Testis (tissue), 2 donors: ENCODE data around the gene CCDC157.

Experiments
- POLR2A ChIP-seq: fragments of 450-650 bp; IDR thresholded peaks from one replicate; pipeline ENCODE4 v1.6.1; 2017; ENCODE audit warnings: antibody characterized with exemption, mild to moderate bottlenecking, moderate library complexity
- TF ChIP-seq, protein P1 (sequence below), 3 experiments: fragments of 450-650 bp in 2 of 3; fragments of 200-600 bp in 1 of 3; sonication (generic) in 1 of 3; IDR thresholded peaks; one replicate each; pipeline ENCODE4 v1.5.1; 2016 to 2019; ENCODE audit warnings: antibody characterized with exemption in 3 of 3, mild to moderate bottlenecking in 2 of 3, moderate library complexity in 1 of 3

DNA sequence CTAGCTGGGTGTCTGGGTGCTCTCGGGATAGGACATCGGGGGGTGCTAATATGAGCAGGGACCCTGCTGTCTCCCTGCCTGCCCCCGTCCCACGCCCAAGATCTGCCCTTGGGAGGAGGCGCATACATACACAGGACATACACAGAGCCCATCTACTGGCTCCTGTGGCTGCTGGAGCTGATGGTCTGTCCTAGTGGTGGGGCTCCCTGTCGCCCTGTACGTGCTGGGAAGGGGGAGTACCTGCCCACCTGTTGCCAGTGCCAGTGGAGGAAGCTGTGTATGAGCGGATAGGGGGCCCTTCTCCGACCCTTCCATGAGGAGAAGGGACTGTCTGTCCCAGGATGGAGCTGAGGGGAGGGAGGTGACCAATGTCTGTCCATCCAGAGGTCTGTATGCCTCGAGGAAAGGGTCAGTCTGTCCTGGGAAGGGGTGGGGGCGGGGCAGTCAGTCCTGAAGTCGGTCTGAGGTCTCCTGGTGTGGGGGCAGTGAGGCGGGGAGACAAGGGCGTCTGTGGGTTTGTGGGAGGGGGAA, 31.0 kb upstream of the CCDC157 start:
- TF ChIP-seq, protein P1, sequence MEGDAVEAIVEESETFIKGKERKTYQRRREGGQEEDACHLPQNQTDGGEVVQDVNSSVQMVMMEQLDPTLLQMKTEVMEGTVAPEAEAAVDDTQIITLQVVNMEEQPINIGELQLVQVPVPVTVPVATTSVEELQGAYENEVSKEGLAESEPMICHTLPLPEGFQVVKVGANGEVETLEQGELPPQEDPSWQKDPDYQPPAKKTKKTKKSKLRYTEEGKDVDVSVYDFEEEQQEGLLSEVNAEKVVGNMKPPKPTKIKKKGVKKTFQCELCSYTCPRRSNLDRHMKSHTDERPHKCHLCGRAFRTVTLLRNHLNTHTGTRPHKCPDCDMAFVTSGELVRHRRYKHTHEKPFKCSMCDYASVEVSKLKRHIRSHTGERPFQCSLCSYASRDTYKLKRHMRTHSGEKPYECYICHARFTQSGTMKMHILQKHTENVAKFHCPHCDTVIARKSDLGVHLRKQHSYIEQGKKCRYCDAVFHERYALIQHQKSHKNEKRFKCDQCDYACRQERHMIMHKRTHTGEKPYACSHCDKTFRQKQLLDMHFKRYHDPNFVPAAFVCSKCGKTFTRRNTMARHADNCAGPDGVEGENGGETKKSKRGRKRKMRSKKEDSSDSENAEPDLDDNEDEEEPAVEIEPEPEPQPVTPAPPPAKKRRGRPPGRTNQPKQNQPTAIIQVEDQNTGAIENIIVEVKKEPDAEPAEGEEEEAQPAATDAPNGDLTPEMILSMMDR (IDR thresholded peaks at IDR 0.05) = no peak
- no peak for TF ChIP-seq POLR2A
